Hindlimb muscle (tissue), 1 donor: ENCODE measurements around the gene CIB4. TPM values are rescaled to one million over a fixed set of nuclear protein-coding genes. Genes with fewer than 3 reads are reported as not detected.

Experiments
- DNase-seq: peaks from one replicate; pipeline ENCODE4 v3.0.0-alpha.2; 2013
- polyA plus RNA-seq: library from polyadenylated mRNA; unstranded; fragments of 120-200 nt; gene quantifications from one replicate; pipeline ENCODE4 v1.2.1, GENCODE V29; 2013; ENCODE audit not compliant: insufficient read length

CIB4 gene
- polyA plus RNA-seq, 1 donor = not detected

DNA sequence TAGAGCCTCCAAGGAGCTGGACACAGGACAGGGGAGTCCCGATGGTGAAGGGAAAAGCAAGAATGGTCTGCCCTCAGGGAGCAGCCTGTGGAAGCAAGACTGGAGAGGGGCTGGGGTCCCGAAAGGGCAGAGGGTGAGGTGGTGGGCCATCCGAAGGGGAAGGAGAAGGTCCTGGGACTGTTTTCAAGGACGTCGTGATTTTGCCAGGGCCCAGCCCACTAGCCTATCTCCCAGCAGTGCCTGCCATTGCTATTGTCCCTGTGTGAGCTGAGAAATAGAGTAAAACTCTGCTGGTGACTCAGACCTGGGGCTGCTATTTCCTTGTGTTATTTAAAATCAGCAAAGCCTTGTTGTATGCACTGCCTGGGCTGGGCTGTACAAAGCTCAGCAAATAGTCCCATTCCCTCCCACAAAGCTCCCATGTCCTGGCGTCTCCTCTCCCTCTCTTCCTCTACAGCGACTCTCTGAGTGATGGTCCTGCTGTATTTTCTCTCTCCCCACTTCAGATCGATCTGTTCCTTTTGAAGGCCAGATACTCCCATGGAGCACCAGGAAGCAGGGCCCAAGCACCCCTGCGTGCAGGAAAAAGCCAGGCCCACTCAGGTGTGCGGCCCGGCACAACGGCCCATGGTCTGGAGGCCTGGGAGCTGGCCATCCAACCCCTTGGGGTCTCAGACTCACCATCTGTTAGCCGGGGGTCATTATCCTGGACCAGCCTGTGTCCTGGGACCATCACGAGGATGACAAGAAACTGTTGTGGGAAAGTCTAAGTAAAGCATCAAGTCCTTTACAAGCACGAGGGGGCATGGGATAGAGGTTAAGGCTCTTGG is 98.3 kb downstream of the CIB4 start:
- no peak for DNase-seq

DNA sequence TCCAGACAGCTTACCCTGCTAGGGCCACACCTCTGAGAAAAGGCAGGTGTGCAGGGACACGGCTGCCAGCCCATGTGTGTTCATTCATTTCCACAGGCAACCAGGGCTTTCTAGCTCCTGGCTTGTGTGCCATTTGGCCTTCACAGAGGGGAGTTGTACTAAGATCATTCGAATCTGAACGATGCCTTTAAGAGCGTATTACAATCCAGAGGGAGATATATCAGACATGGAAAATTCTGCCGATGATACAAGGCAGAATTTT is 99.0 kb downstream of the CIB4 start:
- DNase-seq = no peak

DNA sequence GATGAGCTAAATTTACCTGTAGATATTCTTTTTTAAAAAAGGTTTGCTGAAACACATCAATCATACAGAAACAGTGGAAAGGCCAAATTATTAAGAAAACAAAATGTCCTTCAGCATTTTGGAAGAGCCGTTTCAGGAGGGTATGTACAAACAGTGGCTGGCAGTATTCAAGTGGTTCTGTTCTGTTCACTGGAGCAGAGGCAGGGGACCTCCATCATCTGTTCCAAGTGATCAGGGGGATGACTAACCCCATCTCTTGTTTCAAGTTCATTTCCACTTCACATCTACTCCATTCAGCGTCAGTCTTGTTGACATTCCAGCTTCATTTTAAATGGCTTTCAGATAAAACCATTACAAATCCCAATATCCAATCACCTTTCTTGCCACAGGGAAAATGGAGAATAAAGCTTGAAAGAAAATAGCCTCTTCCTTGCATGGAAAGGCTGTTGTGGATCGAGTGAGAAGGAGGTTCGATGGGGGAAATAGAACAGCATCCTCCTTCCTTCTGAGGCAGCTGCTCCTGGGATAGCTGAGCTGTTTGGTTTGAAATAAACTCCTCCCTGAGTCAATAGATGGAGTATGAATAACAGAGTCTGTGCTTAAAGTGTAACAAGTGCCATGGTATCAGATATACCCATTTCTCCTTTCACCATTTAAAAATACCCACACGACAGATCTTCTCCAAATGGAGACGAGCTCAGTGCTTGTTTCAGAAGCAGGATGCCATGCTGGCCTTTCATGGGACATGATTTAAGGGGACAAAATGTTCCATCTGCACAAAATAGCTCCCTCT is 99.6 kb downstream of the CIB4 start:
- no peak for DNase-seq

GRCh38 chr2:26540961-26541360 is 100.2 kb downstream of the CIB4 start:
- DNase-seq = no peak

DNA sequence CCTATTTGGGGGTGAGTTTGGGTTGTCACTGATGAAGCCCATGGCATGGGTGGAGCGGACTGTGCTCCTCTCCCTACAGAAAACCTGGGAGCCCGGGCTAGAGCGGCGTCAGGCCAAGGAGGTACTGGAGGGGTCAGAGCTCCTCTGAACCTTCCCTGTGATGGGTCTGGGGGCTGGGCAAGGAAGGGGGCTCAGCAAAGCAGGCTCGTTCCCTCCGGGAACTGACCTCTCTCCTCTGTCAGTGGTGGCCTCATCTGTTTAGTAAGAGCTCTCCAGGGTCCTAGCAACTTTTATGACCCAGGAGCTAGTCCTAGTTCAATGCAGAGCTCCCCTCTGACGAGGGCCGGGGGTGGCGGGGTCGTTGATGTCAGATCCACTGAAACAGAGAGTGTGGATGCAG is 100.9 kb downstream of the CIB4 start:
- DNase-seq = no peak

DNA sequence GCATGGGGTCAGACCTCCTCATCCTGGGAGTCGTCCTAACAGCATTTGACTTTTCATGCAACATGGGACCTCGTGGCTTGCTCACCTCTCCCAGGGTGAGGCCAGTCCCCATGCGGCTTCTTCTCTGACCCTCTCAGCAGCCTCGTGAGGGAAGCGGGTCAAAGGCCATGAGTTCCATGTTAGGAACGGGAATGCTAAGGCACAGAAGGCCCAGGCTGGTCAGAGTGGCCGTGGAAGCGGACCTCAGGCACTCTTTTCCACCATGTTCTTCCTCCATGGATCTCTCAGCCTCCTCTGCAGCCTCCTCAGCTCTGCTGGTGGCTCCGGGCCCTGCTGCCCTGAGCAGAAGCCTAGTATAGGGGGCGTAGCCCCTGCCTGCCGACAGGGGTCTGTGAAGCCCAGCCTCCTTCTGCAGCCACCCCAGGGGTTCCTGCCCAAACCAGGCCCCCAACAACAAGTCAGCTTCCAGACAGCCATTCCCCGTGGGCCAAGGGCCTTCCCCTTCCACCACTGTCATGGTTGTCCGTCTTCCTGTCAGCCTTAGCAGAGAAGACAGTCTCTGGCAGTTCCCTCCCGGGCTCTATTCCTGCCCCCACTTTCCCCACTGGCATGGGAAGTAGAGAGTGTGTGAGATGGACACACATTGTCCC is 103.2 kb downstream of the CIB4 start:
- DNase-seq = no peak

GRCh38 chr2:26537069-26537825 is 103.9 kb downstream of the CIB4 start:
- DNase-seq = no peak

GRCh38 chr2:26536371-26537068 is 104.6 kb downstream of the CIB4 start:
- no peak for DNase-seq

DNA sequence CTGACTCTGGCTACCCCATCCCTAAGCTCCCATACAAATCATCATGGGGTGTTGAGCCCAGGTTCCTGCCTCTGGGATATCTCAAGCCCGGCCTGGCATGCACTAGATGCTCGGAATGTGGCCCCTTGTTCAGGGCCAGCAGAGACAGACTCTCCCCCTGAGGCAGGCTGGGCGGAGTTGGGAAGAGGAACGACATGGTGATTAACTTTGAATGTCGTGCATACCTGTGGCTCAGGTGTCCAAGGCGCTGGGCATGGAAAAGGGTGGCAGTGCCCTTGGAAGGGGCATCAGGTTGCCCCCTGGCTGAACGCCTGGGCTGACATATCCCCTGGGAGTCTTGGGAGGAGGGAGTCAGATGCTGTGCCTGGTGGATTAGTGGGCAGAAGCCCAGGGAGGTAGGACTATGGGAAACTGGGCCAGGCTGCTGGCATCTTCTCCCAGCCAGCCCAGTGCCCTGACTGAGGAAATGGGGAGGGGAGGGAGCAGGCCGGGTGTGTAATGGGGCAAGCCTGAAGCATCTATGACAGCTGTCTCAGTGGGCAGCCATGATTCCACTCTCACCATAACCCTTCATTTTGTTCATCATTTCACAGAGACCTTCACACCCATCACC is 105.4 kb downstream of the CIB4 start:
- no peak for DNase-seq

DNA sequence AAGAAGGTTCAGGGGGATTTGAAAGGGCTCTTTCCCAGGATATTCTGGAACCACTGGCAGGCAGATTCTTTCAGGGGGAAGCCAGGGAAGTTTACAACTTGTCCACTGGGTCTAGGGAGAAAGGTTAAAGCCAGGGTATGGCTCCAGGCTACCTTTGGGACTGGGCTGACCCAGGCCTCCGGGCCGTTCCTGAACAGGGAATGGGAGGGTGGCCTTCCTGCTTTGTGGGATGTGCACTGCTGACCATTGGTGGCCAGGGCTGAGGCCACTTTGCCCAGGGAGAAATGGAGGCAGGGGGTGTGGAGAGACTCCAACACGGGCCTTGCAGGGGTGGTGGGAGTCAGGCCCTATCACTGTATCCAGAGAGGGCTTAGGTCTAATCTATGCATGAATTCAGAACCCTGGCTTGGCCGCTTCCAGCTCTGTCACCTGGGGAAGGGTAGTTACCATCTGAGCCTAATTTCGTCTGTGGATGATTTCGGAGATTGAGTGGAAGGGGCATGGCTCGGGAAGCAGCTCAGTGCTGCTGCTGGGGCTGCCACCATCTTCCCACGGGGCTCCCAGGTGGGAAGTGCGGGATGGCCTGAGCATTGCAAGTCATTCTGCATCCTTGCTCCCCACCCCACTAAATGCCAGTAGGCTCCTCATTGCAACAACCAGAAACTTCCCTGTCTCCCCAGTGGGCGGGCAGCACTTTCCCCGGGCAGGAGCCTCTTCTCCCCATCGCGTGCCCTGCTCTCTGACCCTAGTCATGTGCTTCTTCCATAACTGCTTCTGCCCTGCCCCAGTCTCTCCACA is 106.1 kb downstream of the CIB4 start:
- DNase-seq = no peak

GRCh38 chr2:26534098-26534864 is 106.9 kb downstream of the CIB4 start:
- no peak for DNase-seq

DNA sequence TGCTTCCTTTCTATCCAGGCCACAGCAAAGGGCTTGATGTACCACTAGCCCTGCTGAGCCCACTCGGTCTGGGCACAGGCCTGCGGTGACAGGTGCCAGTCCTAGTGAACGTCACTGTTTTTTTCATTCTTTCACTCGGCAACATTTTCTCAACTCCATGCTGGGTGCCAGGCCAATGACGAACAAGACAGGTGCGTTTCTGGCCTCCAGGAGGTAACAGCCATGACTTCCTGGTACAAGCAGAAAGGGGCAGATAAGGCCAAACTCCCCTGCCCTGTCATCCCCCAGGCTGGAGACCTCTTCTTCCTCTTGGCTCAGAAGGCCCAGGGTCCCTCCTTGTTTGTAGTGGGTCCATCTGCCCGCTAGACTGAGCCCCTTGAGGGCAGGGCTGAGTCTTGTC is 107.5 kb downstream of the CIB4 start:
- DNase-seq = no peak

- no peak for DNase-seq
Observed at GRCh38 chr2:26532301-26533250, 108.6 kb downstream of the CIB4 start.

Other genes with a start within 250 kb of the CIB4 start
- not detected for gene DRC1, start 239.4 kb downstream of the CIB4 start, polyA plus RNA-seq
- gene OTOF, start 163.2 kb downstream of the CIB4 start, polyA plus RNA-seq = 15.7 TPM
- 1.5 TPM for gene KCNK3, start 51.4 kb upstream of the CIB4 start, polyA plus RNA-seq
- gene SLC35F6, start 122.9 kb upstream of the CIB4 start, polyA plus RNA-seq = 9.0 TPM
- gene CENPA, start 144.7 kb upstream of the CIB4 start, polyA plus RNA-seq = 6.1 TPM
- gene DPYSL5, start 206.8 kb upstream of the CIB4 start, polyA plus RNA-seq = 39.8 TPM